Measurements from ENCODE around the gene RALB.

Gene RALB

GRCh38 chr2:120285056-120285455, 32.4 kb downstream of the RALB start:
- H3K4me3 ChIP-seq (ENCODE audit: low read depth, low read length): no peak overlapping the region
- in situ Hi-C loops (cut with HindIII; ENCODE audit: low sequenced_read_pairs): no loop called here
- no peak for DNase-seq (ENCODE audit: low read depth)
- TF ChIP-seq CTCF (IDR thresholded peaks at IDR 0.05; ENCODE audit: low read depth, low read length, missing control alignments): no peak

GRCh38 chr2:120287183-120288015, 34.7 kb downstream of the RALB start:
- in situ Hi-C loops (cut with HindIII; ENCODE audit: low sequenced_read_pairs): no loop called here
- no peak for TF ChIP-seq CTCF (IDR thresholded peaks at IDR 0.05; ENCODE audit: low read depth, low read length, missing control alignments)
- DNase-seq (ENCODE audit: low read depth): peak; percentile 34
- H3K4me3 ChIP-seq (ENCODE audit: low read depth, low read length): no peak overlapping the region

GRCh38 chr2:120288016-120288373, 35.3 kb downstream of the RALB start:
- TF ChIP-seq CTCF (IDR thresholded peaks at IDR 0.05; ENCODE audit: low read depth, low read length, missing control alignments): no peak
- DNase-seq (ENCODE audit: low read depth): no peak
- H3K4me3 ChIP-seq (ENCODE audit: low read depth, low read length): no peak overlapping the region
- in situ Hi-C loops (cut with HindIII; ENCODE audit: low sequenced_read_pairs): no loop called here

- TF ChIP-seq CTCF (IDR thresholded peaks at IDR 0.05; ENCODE audit: low read depth, low read length, missing control alignments): no peak
- no peak overlapping the region for H3K4me3 ChIP-seq (ENCODE audit: low read depth, low read length)
- in situ Hi-C loops (cut with HindIII; ENCODE audit: low sequenced_read_pairs): no loop called here
- no peak for DNase-seq (ENCODE audit: low read depth)
Measured at GRCh38 chr2:120289221-120289906, 36.7 kb downstream of the RALB start.

- TF ChIP-seq CTCF (IDR thresholded peaks at IDR 0.05; ENCODE audit: low read depth, low read length, missing control alignments): no peak
- in situ Hi-C loops (cut with HindIII; ENCODE audit: low sequenced_read_pairs): no loop called here
Measured at GRCh38 chr2:120290737-120291136, 38.1 kb downstream of the RALB start.

GRCh38 chr2:120291401-120292311, 39.0 kb downstream of the RALB start:
- no peak overlapping the region for H3K4me3 ChIP-seq (ENCODE audit: low read depth, low read length)
- DNase-seq (ENCODE audit: low read depth): no peak
- no peak for TF ChIP-seq CTCF (IDR thresholded peaks at IDR 0.05; ENCODE audit: low read depth, low read length, missing control alignments)
- in situ Hi-C loops (cut with HindIII; ENCODE audit: low sequenced_read_pairs): no loop called here

More at GRCh38 chr2:120290737-120291136, 38.1 kb downstream of the RALB start:
- no peak overlapping the region for H3K4me3 ChIP-seq (ENCODE audit: low read depth, low read length)
- no peak for DNase-seq (ENCODE audit: low read depth)

Data from astrocyte of the cerebellum (primary cell).